H1 (cell line): Measurements from ENCODE around the gene ODF2L. TPM values are rescaled to one million over a fixed set of nuclear protein-coding genes. Genes with fewer than 3 reads are reported as not detected.

Experiments
- CTCF ChIA-PET: fragments of 300-600 bp; sonication (Branson Sonifier 250); formaldehyde crosslinking; loops from one replicate; lab custom pipeline; 2021; ENCODE audit not compliant: partially characterized antibody; lab: Charles Lee
- POLR2A ChIA-PET: fragments of 300-600 bp; sonication (Branson Sonifier 250); formaldehyde crosslinking; loops from one replicate; lab custom pipeline; 2021; ENCODE audit warnings: inconsistent platforms; ENCODE audit not compliant: partially characterized antibody; lab: Charles Lee
- DNase-seq, 2 experiments: peaks; one replicate each; pipeline versions ENCODE4 v3.0.0 to v3.0.0-alpha.2; 2010 to 2022; ENCODE audit warnings: low spot score in 2 of 2, low read depth in 1 of 2, mixed read lengths in 1 of 2
- FAIRE-seq: peaks from 2 replicates; lab custom pipeline; 2011; peaks lifted over from hg19 to GRCh38; lab: Jason Lieb, UNC
- H2AFZ ChIP-seq: 2 replicates; pipeline ENCODE4 v1.8.1; 2012; ENCODE audit warnings: low read length, inconsistent platforms
- H2AK5ac ChIP-seq: 2 replicates; pipeline ENCODE4 v1.6.1; 2013; ENCODE audit warnings: low read depth, low read length
- H2BK120ac ChIP-seq: replicated peaks from 2 replicates; pipeline ENCODE3; 2013; ENCODE audit warnings: low read depth, low read length, inconsistent platforms
- H2BK12ac ChIP-seq: 2 replicates; pipeline ENCODE4 v1.6.1; 2013; ENCODE audit warnings: low read depth, low read length
- H2BK15ac ChIP-seq: 2 replicates; pipeline ENCODE4 v1.6.1; 2013; ENCODE audit warnings: low read length
- H2BK20ac ChIP-seq: 2 replicates; pipeline ENCODE4 v1.6.1; 2013; ENCODE audit warnings: low read length
- H2BK5ac ChIP-seq: 2 replicates; pipeline ENCODE4 v1.6.1; 2013; ENCODE audit warnings: low read depth, low read length
- H3K14ac ChIP-seq: 2 replicates; pipeline ENCODE4 v1.6.1; 2013; ENCODE audit warnings: inconsistent platforms; ENCODE audit not compliant: insufficient read length
- H3K18ac ChIP-seq: 2 replicates; pipeline ENCODE4 v1.6.1; 2013; ENCODE audit warnings: low read length; ENCODE audit errors: extremely low read depth
- H3K23ac ChIP-seq: 2 replicates; pipeline ENCODE4 v1.6.1; 2013; ENCODE audit warnings: inconsistent platforms; ENCODE audit not compliant: insufficient read length
- H3K23me2 ChIP-seq: 2 replicates; pipeline ENCODE4 v1.6.1; 2013; ENCODE audit warnings: low read depth, low read length
- H3K27ac ChIP-seq: 2 replicates; pipeline ENCODE4 v1.6.1; 2011; ENCODE audit warnings: low read depth, low read length, inconsistent platforms
- H3K27me3 ChIP-seq, 4 experiments: replicated peaks in 1 of 4; 1 replicate in 1 of 4; 2 replicates in 3 of 4; pipeline versions ENCODE4 v1.6.1 to v1.8.1; 2011 to 2013; ENCODE audit warnings: low read length in 3 of 4, mild to moderate bottlenecking in 3 of 4, inconsistent platforms in 2 of 4, mixed read lengths in 2 of 4, moderate library complexity in 1 of 4; ENCODE audit not compliant: control insufficient read depth in 3 of 4, insufficient read depth in 3 of 4; ENCODE audit errors: extremely low read depth in 1 of 4
- H3K36me3 ChIP-seq, 4 experiments: 2 replicates each; pipeline versions ENCODE4 v1.6.1 to v1.8.1; 2011 to 2013; ENCODE audit warnings: mild to moderate bottlenecking in 4 of 4, low read length in 3 of 4, moderate library complexity in 2 of 4, control low read depth in 1 of 4, inconsistent platforms in 1 of 4; ENCODE audit not compliant: insufficient read depth in 4 of 4, control insufficient read depth in 2 of 4
- H3K4ac ChIP-seq: replicated peaks from 2 replicates; pipeline ENCODE3; 2013; ENCODE audit warnings: low read length, low read depth, mixed read lengths, inconsistent platforms; ENCODE audit not compliant: insufficient read length
- H3K4me1 ChIP-seq, 4 experiments: replicated peaks in 1 of 4; 1 replicate in 1 of 4; 2 replicates in 3 of 4; pipeline versions ENCODE4 v1.6.1 to v1.8.1; 2011 to 2013; ENCODE audit warnings: low read length in 3 of 4, inconsistent platforms in 2 of 4, mixed read lengths in 1 of 4; ENCODE audit not compliant: insufficient read depth in 4 of 4, control insufficient read depth in 3 of 4
- H3K4me2 ChIP-seq, 2 experiments: 2 replicates each; pipeline versions ENCODE4 v1.6.1 to v1.8.1; 2011 to 2013; ENCODE audit warnings: low read depth in 2 of 2, low read length in 2 of 2, control low read depth in 1 of 2, inconsistent platforms in 1 of 2, mild to moderate bottlenecking in 1 of 2; ENCODE audit not compliant: insufficient read depth in 1 of 2
- H3K4me3 ChIP-seq, 4 experiments: fragments of 200-600, 300-600 bp in 1 of 4; sonication (generic), shearing (Covaris generic), sonication (Bioruptor Twin) in 1 of 4; 2 replicates each; pipeline versions ENCODE4 v1.5.1 to v1.8.1; 2011 to 2016; ENCODE audit warnings: low read length in 4 of 4, low read depth in 3 of 4, control low read depth in 2 of 4, inconsistent platforms in 2 of 4, mild to moderate bottlenecking in 2 of 4, mixed read lengths in 1 of 4, moderate library complexity in 1 of 4; ENCODE audit not compliant: insufficient read depth in 2 of 4; ENCODE audit errors: extremely low read depth in 1 of 4
- H3K56ac ChIP-seq: replicated peaks from 2 replicates; pipeline ENCODE3; 2013; ENCODE audit warnings: low read depth, mild to moderate bottlenecking, mixed read lengths, low read length, inconsistent platforms; ENCODE audit not compliant: insufficient read length
- H3K79me1 ChIP-seq: 2 replicates; pipeline ENCODE4 v1.6.1; 2013; ENCODE audit warnings: low read depth, low read length, control low read depth
- H3K79me2 ChIP-seq, 2 experiments: 2 replicates each; pipeline versions ENCODE4 v1.6.1 to v1.8.1; 2012 to 2013; ENCODE audit warnings: low read length in 2 of 2, mild to moderate bottlenecking in 2 of 2, inconsistent platforms in 1 of 2; ENCODE audit not compliant: insufficient read depth in 2 of 2, control insufficient read depth in 1 of 2
- H3K9ac ChIP-seq, 4 experiments: replicated peaks in 1 of 4; 1 replicate in 1 of 4; 2 replicates in 3 of 4; pipeline versions ENCODE4 v1.6.1 to v1.8.1; 2011 to 2013; ENCODE audit warnings: low read depth in 3 of 4, low read length in 3 of 4, control low read depth in 2 of 4, mild to moderate bottlenecking in 2 of 4, moderate library complexity in 2 of 4, inconsistent platforms in 1 of 4; ENCODE audit errors: extremely low read depth in 1 of 4
- H3K9me3 ChIP-seq, 2 experiments: 2 replicates each; pipeline versions ENCODE4 v1.6.1 to v1.8.1; 2012 to 2013; ENCODE audit warnings: mild to moderate bottlenecking in 2 of 2, moderate library complexity in 2 of 2, control low read depth in 1 of 2, inconsistent platforms in 1 of 2, low read depth in 1 of 2, low read length in 1 of 2, mixed read lengths in 1 of 2; ENCODE audit not compliant: insufficient read depth in 2 of 2
- H4K20me1 ChIP-seq, 2 experiments: replicated peaks in 1 of 2; 2 replicates each; pipeline versions ENCODE3 to v1.8.1; 2011 to 2013; ENCODE audit warnings: inconsistent platforms in 2 of 2, low read length in 2 of 2, mild to moderate bottlenecking in 1 of 2; ENCODE audit not compliant: insufficient read depth in 2 of 2, control insufficient read depth in 1 of 2
- H4K5ac ChIP-seq: 2 replicates; pipeline ENCODE4 v1.6.1; 2013; ENCODE audit warnings: low read length, low read depth, mixed read lengths, inconsistent platforms; ENCODE audit not compliant: insufficient read length
- H4K8ac ChIP-seq: 2 replicates; pipeline ENCODE4 v1.8.0; 2013; ENCODE audit warnings: mild to moderate bottlenecking, moderate library complexity, low read length, inconsistent platforms; ENCODE audit not compliant: insufficient read depth; ENCODE audit errors: extremely low read depth
- H4K91ac ChIP-seq: replicated peaks from 2 replicates; pipeline ENCODE3; 2013; ENCODE audit warnings: low read length, mixed read lengths, inconsistent platforms; ENCODE audit not compliant: insufficient read length
- CBX8 ChIP-seq: fragments of 300-800, 300-1000 bp; sonication (generic); IDR thresholded peaks from 2 replicates; pipeline ENCODE4 v1.7.1; 2016; ENCODE audit warnings: low read depth, low read length, borderline replicate concordance
- CEBPB ChIP-seq: IDR thresholded peaks from 2 replicates; pipeline ENCODE4 v1.6.1; 2012; ENCODE audit warnings: low read depth, low read length
- EGR1 ChIP-seq: IDR thresholded peaks from 2 replicates; pipeline ENCODE4 v1.6.1; 2011; ENCODE audit warnings: low read depth, low read length, borderline replicate concordance
- HDAC2 ChIP-seq, 2 experiments: fragments of 300-600 bp in 1 of 2; sonication (generic) in 1 of 2; IDR thresholded peaks; 2 replicates each; pipeline ENCODE4 v1.6.1; 2011 to 2012; ENCODE audit warnings: low read depth in 2 of 2, low read length in 2 of 2, mild to moderate bottlenecking in 2 of 2, moderate library complexity in 2 of 2, borderline replicate concordance in 1 of 2, inconsistent platforms in 1 of 2
- HDAC6 ChIP-seq: IDR thresholded peaks from one replicate; pipeline ENCODE4 v1.7.1; 2012; ENCODE audit warnings: low read depth, mild to moderate bottlenecking, inconsistent platforms, low read length, moderate library complexity
- MAFK ChIP-seq: IDR thresholded peaks from 2 replicates; pipeline ENCODE4 v1.6.1; 2012; ENCODE audit warnings: low read depth, mild to moderate bottlenecking, improper control_type of control experiment, low read length
- POLR2AphosphoS5 ChIP-seq: IDR thresholded peaks from 2 replicates; pipeline ENCODE4 v1.6.1; 2011; ENCODE audit warnings: low read depth, low read length
- RBBP5 ChIP-seq: IDR thresholded peaks from 2 replicates; pipeline ENCODE4 v1.7.1; 2012; ENCODE audit warnings: low read depth, mild to moderate bottlenecking, inconsistent platforms, low read length, moderate library complexity, borderline replicate concordance
- RFX5 ChIP-seq: IDR thresholded peaks from 2 replicates; pipeline ENCODE4 v1.6.1; 2011; ENCODE audit warnings: low read depth, low read length, improper control_type of control experiment, borderline replicate concordance
- SIX5 ChIP-seq: IDR thresholded peaks from 2 replicates; pipeline ENCODE4 v1.6.1; 2011; ENCODE audit warnings: mild to moderate bottlenecking, low read depth, low read length
- TBP ChIP-seq: IDR thresholded peaks from 2 replicates; pipeline ENCODE4 v1.6.1; 2011; ENCODE audit warnings: low read depth, low read length, improper control_type of control experiment
- polyA plus RNA-seq, 7 experiments: library from polyadenylated mRNA; depleted of rRNA in 3 of 7; stranded (reverse) in 5 of 7; unstranded in 2 of 7; fragments of >200 nt in 5 of 7; fragments of 200-250 nt in 2 of 7; gene quantifications; 1 replicate in 5 of 7; 2 replicates in 1 of 7; 4 replicates in 1 of 7; pipeline versions ENCODE4 v1.2.1 to v1.2.3, GENCODE V29; 2011 to 2013; ENCODE audit warnings: missing spikeins in 2 of 7, mixed read lengths in 2 of 7
- total RNA-seq: library from RNA; stranded (reverse); fragmentation: NEBNext Ultra II Directional; extraction: Animal tissue kit (Norgen Biotek cat#: 25700); gene quantifications from 2 replicates; pipeline ENCODE4 v1.2.1, GENCODE V29; 2021
- TF ChIP-seq, protein P1 (sequence below): IDR thresholded peaks from 2 replicates; pipeline ENCODE4 v1.6.1; 2012; ENCODE audit warnings: inconsistent platforms

The ODF2L gene
- total and polyA plus RNA-seq, 2 of the 8 experiments (the other 6 are each of a cell fraction or from before 2014, with no cell fraction given): 3.2 to 27.1 TPM

GRCh38 chr1:86423473-86423872, 27.4 kb upstream of the ODF2L start:
- no peak for FAIRE-seq

More at GRCh38 chr1:86423473-86423872, 27.4 kb upstream of the ODF2L start:
- Histone ChIP-seq H2BK5ac (no peak overlapping the region), H3K4me1 (0 out of 7 replicates have a peak, but pooled peaks cover 0 to 1% (median 0%) of the 10 kb centered on the region in 4 experiments), H3K18ac (no peak overlapping the region), H3K56ac (no peak overlapping the region), H3K79me1 (no peaks in the 10 kb centered on the region), H4K91ac (no peak overlapping the region), H3K4me2 (no peak overlapping the region), H3K36me3 (no peaks in the 10 kb centered on the region), H3K4ac (no peak overlapping the region), H2AFZ (0 out of 2 replicates have a peak overlapping the region, but pooled peaks have one; percentile 65), H3K9ac (no peak overlapping the region), H3K79me2 (no peaks in the 10 kb centered on the region), H3K27me3 (no peaks in the 10 kb centered on the region), H2AK5ac (no peak overlapping the region), H4K8ac (no peak overlapping the region), H2BK12ac (no peak overlapping the region), H3K14ac (no peak overlapping the region), H4K20me1 (no peaks in the 10 kb centered on the region), H3K4me3 (no peak overlapping the region), H4K5ac (no peak overlapping the region), H3K27ac (no peak overlapping the region), H3K23me2 (no peaks in the 10 kb centered on the region; the same call in 1 of the 2 replicates), H3K9me3 (no peaks in the 10 kb centered on the region), H3K23ac (no peak overlapping the region), H2BK20ac (no peak overlapping the region), H2BK15ac (no peak overlapping the region), H2BK120ac (no peak overlapping the region)
- DNase-seq: no peak
- CTCF ChIA-PET: interaction anchor here (0.6 to 1.9 kb wide), 5 partner anchors 12 to 82 kb away, joined by 3 to 8 read pairs (median 5); no protein-coding TSS in a partner anchor
- TF ChIP-seq RFX5 (no peak), HDAC6 (no peak), HDAC2 (IDR thresholded peaks at IDR 0.05; ENCODE audit: borderline replicate concordance in 1 of 2, low read depth in 2 of 2, low read length in 2 of 2) (no peak), CEBPB (no peak), RBBP5 (no peak), EGR1 (no peak), MAFK (no peak), SIX5 (no peak), CBX8 (no peak), POLR2AphosphoS5 (no peak), TBP (no peak)
- TF ChIP-seq, protein P1, sequence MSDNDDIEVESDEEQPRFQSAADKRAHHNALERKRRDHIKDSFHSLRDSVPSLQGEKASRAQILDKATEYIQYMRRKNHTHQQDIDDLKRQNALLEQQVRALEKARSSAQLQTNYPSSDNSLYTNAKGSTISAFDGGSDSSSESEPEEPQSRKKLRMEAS: no peak
- POLR2A ChIA-PET: no interaction called here
